ENCODE data around the gene EXPH5.
"Not testable (repeated sequence)": the region's sequence is repeated elsewhere in the genome, so short reads cannot be mapped to it uniquely, and the experiment has no call there.

EXPH5 gene

GRCh38 chr11:108593214-108593922 is at the start of gene EXPH5:
EXPH5 (minus strand) TSS chr11:108593768; CDS start chr11:108593536, 232 bp downstream.
- peak within 1 kb of the TSS; percentile 84 for H3K4me3 ChIP-seq (ENCODE audit: low read depth, low read length)
- no peak for TF ChIP-seq CTCF (IDR thresholded peaks at IDR 0.05; ENCODE audit: borderline replicate concordance, insufficient read depth, low read depth, low read length)

- not testable (repeated sequence) for H3K4me3 ChIP-seq (ENCODE audit: low read depth, low read length)
Observed at GRCh38 chr11:108641752-108642151, 48.2 kb upstream of the EXPH5 start.

GRCh38 chr11:108639146-108639545 is 45.6 kb upstream of the EXPH5 start:
- H3K4me3 ChIP-seq (ENCODE audit: low read depth, low read length) = no peak overlapping the region
- no peak for TF ChIP-seq CTCF (IDR thresholded peaks at IDR 0.05; ENCODE audit: borderline replicate concordance, insufficient read depth, low read depth, low read length)

GRCh38 chr11:108636222-108636621 is 42.7 kb upstream of the EXPH5 start:
- TF ChIP-seq CTCF (IDR thresholded peaks at IDR 0.05; ENCODE audit: borderline replicate concordance, insufficient read depth, low read depth, low read length) = no peak
- no peak overlapping the region for H3K4me3 ChIP-seq (ENCODE audit: low read depth, low read length)

- TF ChIP-seq CTCF (IDR thresholded peaks at IDR 0.05; ENCODE audit: borderline replicate concordance, insufficient read depth, low read depth, low read length) = no peak
- H3K4me3 ChIP-seq (ENCODE audit: low read depth, low read length) = no peak overlapping the region
Observed at GRCh38 chr11:108635106-108635505, 41.5 kb upstream of the EXPH5 start.

- no peak for TF ChIP-seq CTCF (IDR thresholded peaks at IDR 0.05; ENCODE audit: borderline replicate concordance, insufficient read depth, low read depth, low read length)
- no peak overlapping the region for H3K4me3 ChIP-seq (ENCODE audit: low read depth, low read length)
Observed at GRCh38 chr11:108632041-108632704, 38.6 kb upstream of the EXPH5 start.

GRCh38 chr11:108629274-108629673 is 35.7 kb upstream of the EXPH5 start:
- TF ChIP-seq CTCF (IDR thresholded peaks at IDR 0.05; ENCODE audit: borderline replicate concordance, insufficient read depth, low read depth, low read length) = no peak
- no peak overlapping the region for H3K4me3 ChIP-seq (ENCODE audit: low read depth, low read length)

Measured in GM12875 (cell line).